DND-41 (cell line): ENCODE measurements around the gene PITPNM3.
A peak's percentile ranks its signal among the peaks of the same experiment; 100 is the strongest.

Experiments used
- ATAC-seq: fragments of 200-7000 bp; cut with Tn5 transposase; 3 replicates; pipeline ENCODE4 v1.9.1; 2021; ENCODE audit warnings: low read depth; ENCODE audit not compliant: insufficient read depth
- DNase-seq: peaks from one replicate; pipeline ENCODE4 v3.0.0-alpha.2; 2020
- H2AFZ ChIP-seq: 2 replicates; pipeline ENCODE4 v1.6.0; 2012; ENCODE audit warnings: low read depth, low read length
- H3K27ac ChIP-seq: 2 replicates; pipeline ENCODE4 v1.5.1; 2012; ENCODE audit warnings: low read length, inconsistent platforms
- H3K27me3 ChIP-seq: fragments of 200-600 bp; sonication (generic); 2 replicates; pipeline ENCODE4 v1.6.0; 2012; ENCODE audit warnings: low read length, mild to moderate bottlenecking, inconsistent platforms; ENCODE audit not compliant: insufficient read depth, poor library complexity
- H3K36me3 ChIP-seq: 2 replicates; pipeline ENCODE4 v1.5.1; 2012; ENCODE audit warnings: low read length, inconsistent platforms; ENCODE audit not compliant: insufficient read depth
- H3K4me1 ChIP-seq: 2 replicates; pipeline ENCODE4 v1.5.1; 2012; ENCODE audit warnings: mild to moderate bottlenecking, low read length; ENCODE audit not compliant: insufficient read depth
- H3K4me2 ChIP-seq: 2 replicates; pipeline ENCODE4 v1.6.0; 2012; ENCODE audit warnings: mild to moderate bottlenecking, moderate library complexity, low read length, inconsistent platforms; ENCODE audit not compliant: insufficient read depth
- H3K4me3 ChIP-seq, 2 experiments: fragments of 200-600 bp in 1 of 2; shearing (Covaris generic) in 1 of 2; 2 replicates each; pipeline ENCODE4 v1.5.1; 2012 to 2016; ENCODE audit warnings: inconsistent platforms in 2 of 2, low read length in 2 of 2, mild to moderate bottlenecking in 2 of 2, low read depth in 1 of 2, moderate library complexity in 1 of 2
- H3K79me2 ChIP-seq: 2 replicates; pipeline ENCODE4 v1.6.0; 2012; ENCODE audit warnings: low read length, inconsistent platforms; ENCODE audit not compliant: insufficient read depth
- H3K9ac ChIP-seq: 2 replicates; pipeline ENCODE4 v1.6.0; 2012; ENCODE audit warnings: low read depth, mild to moderate bottlenecking, inconsistent platforms, low read length, moderate library complexity
- H3K9me3 ChIP-seq: 2 replicates; pipeline ENCODE4 v1.5.1; 2012; ENCODE audit warnings: low read length, moderate library complexity, mild to moderate bottlenecking, inconsistent platforms; ENCODE audit not compliant: insufficient read depth, severe bottlenecking
- H4K20me1 ChIP-seq: 2 replicates; pipeline ENCODE4 v1.6.0; 2012; ENCODE audit warnings: low read length; ENCODE audit not compliant: insufficient read depth
- CTCF ChIP-seq: IDR thresholded peaks from 2 replicates; pipeline ENCODE4 v1.5.1; 2012; ENCODE audit warnings: borderline replicate concordance, low read length, moderate library complexity, mild to moderate bottlenecking; ENCODE audit not compliant: poor library complexity, severe bottlenecking; ENCODE audit errors: extremely low read depth
- EZH2 ChIP-seq: IDR thresholded peaks from 3 replicates; pipeline ENCODE4 v1.6.1; 2012; ENCODE audit warnings: borderline replicate concordance, low read depth, mild to moderate bottlenecking, moderate library complexity, low read length, inconsistent platforms; ENCODE audit not compliant: severe bottlenecking

The PITPNM3 gene

GRCh38 chr17:6430769-6431168 is 125.6 kb downstream of the PITPNM3 start:
- ATAC-seq: no peak
- Histone ChIP-seq H3K9ac (no peak overlapping the region), H3K4me1 (peaks cover 25% of the 10 kb centered on the region), H4K20me1 (peaks cover 23% of the 10 kb centered on the region), H3K9me3 (peaks cover 3% of the 10 kb centered on the region), H3K4me2 (no peak overlapping the region), H3K4me3 (no peak overlapping the region), H3K79me2 (no peaks in the 10 kb centered on the region), H3K36me3 (no peaks in the 10 kb centered on the region), H2AFZ (no peak overlapping the region), H3K27me3 (no peaks in the 10 kb centered on the region), H3K27ac (no peak overlapping the region)
- DNase-seq: no peak
- TF ChIP-seq CTCF (peak; percentile 62), EZH2 (no peak)

DNA sequence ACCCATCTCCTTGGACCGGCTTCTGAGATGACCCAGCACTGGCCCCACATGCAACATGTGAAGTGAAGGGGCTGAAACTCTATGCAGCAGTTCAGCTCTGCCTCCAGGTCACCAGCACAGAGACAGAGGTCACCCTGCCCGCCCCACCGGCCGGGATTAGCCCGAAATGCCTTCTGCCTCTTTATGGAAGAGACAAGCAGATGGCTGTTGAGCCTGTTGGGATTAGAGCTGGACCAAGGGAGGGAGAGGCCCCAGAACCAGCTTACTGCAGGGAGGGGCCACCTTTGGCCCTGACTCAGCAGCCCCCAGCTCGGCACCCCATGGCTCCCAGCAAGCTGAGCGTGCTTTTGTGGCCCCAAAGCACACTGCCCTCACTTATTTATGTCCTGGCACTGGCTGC is 127.1 kb downstream of the PITPNM3 start:
- no peak overlapping the region for H3K4me2 ChIP-seq
- no peak overlapping the region for H2AFZ ChIP-seq
- no peak for TF ChIP-seq EZH2
- no peak for TF ChIP-seq CTCF
- H4K20me1 ChIP-seq: peaks cover 28% of the 10 kb centered on the region
- H3K27ac ChIP-seq: no peak overlapping the region
- peaks cover 3% of the 10 kb centered on the region for H3K9me3 ChIP-seq
- no peak overlapping the region for H3K9ac ChIP-seq
- H3K36me3 ChIP-seq: no peaks in the 10 kb centered on the region
- DNase-seq (no peak), ATAC-seq (no peak)
- no peaks in the 10 kb centered on the region for H3K27me3 ChIP-seq
- H3K4me3 ChIP-seq: no peak overlapping the region
- H3K4me1 ChIP-seq: peaks cover 25% of the 10 kb centered on the region
- no peaks in the 10 kb centered on the region for H3K79me2 ChIP-seq

GRCh38 chr17:6428207-6428965 is 128.0 kb downstream of the PITPNM3 start:
- H3K27me3 ChIP-seq: peaks cover 6% of the 10 kb centered on the region
- peaks cover 25% of the 10 kb centered on the region for H3K4me1 ChIP-seq
- H3K79me2 ChIP-seq: no peaks in the 10 kb centered on the region
- no peak overlapping the region for H3K27ac ChIP-seq
- peaks cover 3% of the 10 kb centered on the region for H3K9me3 ChIP-seq
- no peak overlapping the region for H2AFZ ChIP-seq
- peaks cover 32% of the 10 kb centered on the region for H4K20me1 ChIP-seq
- ATAC-seq: no peak
- DNase-seq: no peak
- no peaks in the 10 kb centered on the region for H3K36me3 ChIP-seq
- no peak overlapping the region for H3K4me3 ChIP-seq
- no peak overlapping the region for H3K9ac ChIP-seq
- peak overlapping the region; percentile 59 for H3K4me2 ChIP-seq
- TF ChIP-seq EZH2 (no peak), CTCF (no peak)
